ENCODE data around the gene MRPS27. TPM values are rescaled to one million over a fixed set of nuclear protein-coding genes. Genes with fewer than 3 reads are reported as not detected.

Gene MRPS27
- polyA plus RNA-seq, 1 donor from 2014 or later, result 35.5 TPM

DNA sequence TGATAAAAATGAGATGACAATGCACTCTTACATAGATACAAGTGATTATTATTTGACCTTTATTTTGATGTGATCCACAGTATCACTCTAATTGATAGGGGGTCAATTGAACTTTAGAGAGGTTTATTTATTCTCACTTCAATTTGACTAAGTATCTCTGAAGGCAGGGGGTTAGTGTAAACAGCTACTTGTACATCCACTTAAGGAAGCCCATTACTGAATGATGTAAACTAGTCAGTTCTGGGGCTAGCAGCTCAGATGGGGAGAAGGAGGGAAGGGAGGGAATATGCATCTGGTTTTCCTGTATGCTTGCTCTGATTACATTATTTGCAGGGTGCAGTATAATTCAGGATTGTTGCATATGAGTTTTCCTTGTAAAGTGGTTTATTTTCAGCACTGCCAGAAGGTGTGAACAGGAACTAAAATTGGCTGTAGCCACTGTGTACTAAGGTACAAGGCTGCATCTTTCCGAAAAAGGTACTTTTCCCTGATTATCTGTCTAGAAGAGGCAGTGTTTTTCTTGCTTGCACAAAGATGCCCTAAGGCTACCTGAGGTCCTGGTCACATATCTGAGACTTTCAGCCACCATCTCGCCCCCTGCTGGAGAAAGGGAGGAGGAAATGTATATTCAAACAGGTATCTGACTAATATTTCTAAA, 51.2 kb downstream of the MRPS27 start:
- peaks cover 5 to 7% (median 6%) of the 10 kb centered on the region in 3 donors for H3K4me1 Mint-ChIP-seq
- H3K9me3 Mint-ChIP-seq, result no peaks in the 10 kb centered on the region
- peak overlapping the region in 1 of 3 donors; percentile 50 for H3K27ac Mint-ChIP-seq
- H3K36me3 Mint-ChIP-seq, result peaks cover 5% of the 10 kb centered on the region
- H3K4me3 Mint-ChIP-seq, result no peak overlapping the region
- no peaks in the 10 kb centered on the region for H3K27me3 Mint-ChIP-seq

DNA sequence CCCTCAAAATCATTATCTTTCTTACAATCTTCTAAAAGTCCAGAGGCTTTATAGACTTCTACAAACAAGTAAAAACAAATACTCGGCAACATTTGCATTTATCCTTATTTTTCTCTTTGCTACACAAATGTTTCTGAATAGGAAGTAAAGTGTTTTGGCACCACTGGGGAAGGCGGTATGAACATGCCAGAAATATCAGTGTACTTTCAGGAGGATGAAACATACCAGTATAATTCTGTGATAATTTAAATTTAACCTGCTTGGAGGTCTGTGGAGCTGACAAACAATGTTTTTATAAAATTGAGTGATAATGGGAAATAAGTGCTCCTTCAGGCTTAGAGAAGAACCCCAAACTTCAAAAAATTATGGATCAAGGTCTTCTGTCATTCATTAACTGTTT, 51.8 kb downstream of the MRPS27 start:
- no peak overlapping the region for H3K27ac Mint-ChIP-seq
- no peak overlapping the region for H3K4me3 Mint-ChIP-seq
- peaks cover 5 to 7% (median 6%) of the 10 kb centered on the region in 3 donors for H3K4me1 Mint-ChIP-seq
- peaks cover 5% of the 10 kb centered on the region for H3K36me3 Mint-ChIP-seq
- H3K9me3 Mint-ChIP-seq, result no peaks in the 10 kb centered on the region
- no peaks in the 10 kb centered on the region for H3K27me3 Mint-ChIP-seq

DNA sequence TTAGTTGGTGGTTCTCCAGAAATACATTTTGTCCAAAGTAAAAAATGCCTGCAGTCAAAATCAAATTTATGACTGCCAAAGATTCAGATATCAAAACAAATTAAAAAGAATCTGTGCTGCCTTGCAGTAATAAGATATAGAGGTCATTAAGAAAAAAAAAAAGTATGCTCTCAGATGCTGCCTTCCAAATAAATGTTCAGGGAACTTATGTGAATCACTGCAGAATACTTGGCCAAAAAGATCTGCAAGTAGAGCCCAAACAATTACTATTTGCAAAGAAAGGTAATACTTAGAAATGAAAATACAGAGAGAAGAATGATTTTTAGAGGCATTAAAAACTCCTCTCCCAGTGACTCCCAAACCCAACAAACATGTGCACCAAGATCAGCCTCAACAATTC, 52.4 kb downstream of the MRPS27 start:
- Mint-ChIP-seq H3K4me3 (no peak overlapping the region), H3K27me3 (no peaks in the 10 kb centered on the region), H3K27ac (no peak overlapping the region), H3K4me1 (peaks cover 5 to 9% (median 6%) of the 10 kb centered on the region in 3 donors), H3K9me3 (no peaks in the 10 kb centered on the region), H3K36me3 (peaks cover 7% of the 10 kb centered on the region)

DNA sequence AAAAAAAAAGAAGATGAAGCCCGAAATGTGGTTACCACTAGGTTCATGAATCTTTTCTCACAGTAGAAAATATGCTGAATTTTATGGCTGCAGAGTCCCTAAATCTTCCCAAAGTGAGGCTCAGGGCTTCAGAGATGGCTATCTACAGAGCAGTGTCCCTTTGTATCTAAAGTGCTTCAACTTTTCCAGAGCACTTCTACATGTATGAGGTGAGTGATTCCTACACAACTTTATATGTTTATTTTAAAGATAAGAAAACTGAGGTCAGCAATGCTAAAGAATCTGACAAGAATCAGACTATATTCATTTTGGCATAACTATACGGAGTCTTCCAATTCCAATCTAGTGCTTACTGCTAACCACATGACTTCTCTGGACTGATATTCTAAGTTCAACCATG, 53.2 kb downstream of the MRPS27 start:
- H3K36me3 Mint-ChIP-seq, result peaks cover 7% of the 10 kb centered on the region
- no peak overlapping the region for H3K27ac Mint-ChIP-seq
- H3K27me3 Mint-ChIP-seq, result no peaks in the 10 kb centered on the region
- H3K4me3 Mint-ChIP-seq, result no peak overlapping the region
- H3K9me3 Mint-ChIP-seq, result no peaks in the 10 kb centered on the region
- H3K4me1 Mint-ChIP-seq, result peaks cover 6 to 10% (median 9%) of the 10 kb centered on the region in 3 donors

DNA sequence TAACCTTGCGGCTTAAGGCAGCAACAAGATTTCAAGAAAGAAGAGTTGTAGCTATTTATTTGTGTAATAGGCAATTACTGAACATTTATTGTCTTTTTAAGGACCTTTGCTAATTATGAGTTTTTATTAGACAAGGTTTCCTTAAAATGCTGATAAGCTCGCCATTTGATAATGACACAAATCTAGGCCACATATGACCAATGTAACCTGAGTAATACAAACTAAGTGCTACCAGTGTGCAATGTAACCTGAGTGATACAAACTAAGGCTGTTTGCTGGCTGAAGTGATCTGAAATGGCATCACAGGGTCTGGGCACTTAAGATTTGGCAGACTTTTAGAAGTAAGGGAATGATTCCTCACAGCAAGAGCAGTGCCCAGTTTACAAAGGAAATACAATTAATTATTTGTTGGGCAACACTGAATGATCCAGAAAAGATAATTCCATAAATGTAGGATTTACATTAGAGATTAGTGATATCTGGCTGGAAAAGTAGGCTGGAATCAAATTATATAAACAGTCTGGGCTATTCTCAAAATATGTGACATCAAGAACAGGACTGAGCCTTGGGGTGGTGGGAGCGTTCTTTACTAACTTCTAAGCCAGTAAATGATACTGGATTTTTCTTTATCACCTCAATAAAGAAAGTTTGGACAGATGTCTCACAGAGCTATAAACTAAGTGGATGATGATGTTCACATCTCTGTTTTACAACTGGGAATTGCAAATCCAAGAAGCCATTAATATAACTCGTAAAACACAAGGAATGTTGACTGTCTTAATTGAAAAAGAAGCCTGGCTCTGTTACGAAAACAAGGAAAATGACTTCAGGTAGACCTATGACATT, 54.8 kb downstream of the MRPS27 start:
- Mint-ChIP-seq H3K9me3 (no peaks in the 10 kb centered on the region), H3K27me3 (no peaks in the 10 kb centered on the region), H3K27ac (peak overlapping the region in 1 of 3 donors; percentile 25), H3K4me3 (no peak overlapping the region), H3K36me3 (peaks cover 3% of the 10 kb centered on the region), H3K4me1 (peaks cover 4 to 10% (median 4%) of the 10 kb centered on the region in 3 donors)

DNA sequence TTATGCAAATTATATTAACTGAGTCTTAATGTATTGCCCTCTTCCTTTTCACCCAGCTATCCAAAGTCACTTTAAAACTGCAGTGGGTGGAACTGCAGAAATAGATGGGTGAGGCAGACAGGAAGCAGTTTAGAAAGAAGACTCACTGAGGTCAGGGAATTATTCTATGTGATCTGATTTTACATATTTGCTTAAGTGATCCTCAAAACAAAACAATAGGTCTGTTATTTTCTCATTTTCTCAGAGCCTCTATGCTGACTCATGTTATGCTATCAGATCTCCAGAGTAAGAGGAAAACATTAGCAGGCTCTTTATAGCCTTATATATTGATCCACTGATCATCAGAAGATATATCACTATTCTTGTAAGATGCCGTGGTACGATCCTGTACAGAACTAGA, 63.5 kb downstream of the MRPS27 start:
- H3K27ac Mint-ChIP-seq, result no peak overlapping the region
- H3K27me3 Mint-ChIP-seq, result no peaks in the 10 kb centered on the region
- no peak overlapping the region for H3K4me3 Mint-ChIP-seq
- no peaks in the 10 kb centered on the region for H3K9me3 Mint-ChIP-seq
- peaks cover 6 to 15% (median 7%) of the 10 kb centered on the region in 3 donors for H3K4me1 Mint-ChIP-seq
- H3K36me3 Mint-ChIP-seq, result peaks cover 3% of the 10 kb centered on the region

DNA sequence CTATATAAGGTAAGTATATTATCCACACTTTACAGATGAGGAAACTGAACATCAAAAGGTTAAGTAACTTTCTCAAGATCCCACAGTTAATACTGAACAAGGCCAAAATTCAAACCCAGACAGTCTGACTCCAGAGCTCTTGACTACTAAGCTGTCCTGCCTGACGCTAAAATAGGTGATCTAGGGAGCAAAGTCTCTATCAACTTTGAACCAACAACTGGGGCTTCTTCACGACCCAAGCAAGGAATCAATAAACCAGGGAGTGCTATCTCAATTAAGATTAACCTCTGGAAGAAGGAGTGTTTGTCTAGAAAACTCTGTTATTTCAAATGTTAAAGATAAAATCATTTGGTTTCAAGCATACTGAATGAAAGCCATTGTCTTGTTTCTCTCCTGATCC, 64.4 kb downstream of the MRPS27 start:
- peaks cover 3% of the 10 kb centered on the region for H3K36me3 Mint-ChIP-seq
- H3K27me3 Mint-ChIP-seq, result no peaks in the 10 kb centered on the region
- H3K27ac Mint-ChIP-seq, result no peak overlapping the region
- no peaks in the 10 kb centered on the region for H3K9me3 Mint-ChIP-seq
- H3K4me3 Mint-ChIP-seq, result no peak overlapping the region
- peaks cover 6 to 15% (median 7%) of the 10 kb centered on the region in 3 donors for H3K4me1 Mint-ChIP-seq

DNA sequence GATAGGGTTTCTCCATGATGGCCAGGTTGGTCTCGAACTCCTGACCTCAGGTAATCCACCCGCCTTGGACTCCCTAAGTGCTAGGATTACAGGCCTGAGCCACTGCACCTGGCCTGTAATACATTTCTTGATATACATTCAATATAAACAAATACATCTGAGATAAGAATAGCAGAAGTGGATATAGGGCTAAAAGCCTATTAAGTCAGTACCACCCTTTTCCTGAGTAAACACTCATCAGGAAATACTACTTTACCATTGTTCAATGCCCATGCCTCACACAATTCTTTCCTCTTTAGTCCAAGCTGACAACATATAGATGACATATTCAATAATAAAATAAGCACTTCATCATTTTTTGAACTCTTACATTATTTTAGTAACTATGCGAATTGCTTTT, 64.8 kb downstream of the MRPS27 start:
- H3K4me1 Mint-ChIP-seq, result peaks cover 6 to 15% (median 7%) of the 10 kb centered on the region in 3 donors
- H3K27ac Mint-ChIP-seq, result no peak overlapping the region
- H3K9me3 Mint-ChIP-seq, result no peaks in the 10 kb centered on the region
- no peak overlapping the region for H3K4me3 Mint-ChIP-seq
- peaks cover 3% of the 10 kb centered on the region for H3K36me3 Mint-ChIP-seq
- no peaks in the 10 kb centered on the region for H3K27me3 Mint-ChIP-seq

DNA sequence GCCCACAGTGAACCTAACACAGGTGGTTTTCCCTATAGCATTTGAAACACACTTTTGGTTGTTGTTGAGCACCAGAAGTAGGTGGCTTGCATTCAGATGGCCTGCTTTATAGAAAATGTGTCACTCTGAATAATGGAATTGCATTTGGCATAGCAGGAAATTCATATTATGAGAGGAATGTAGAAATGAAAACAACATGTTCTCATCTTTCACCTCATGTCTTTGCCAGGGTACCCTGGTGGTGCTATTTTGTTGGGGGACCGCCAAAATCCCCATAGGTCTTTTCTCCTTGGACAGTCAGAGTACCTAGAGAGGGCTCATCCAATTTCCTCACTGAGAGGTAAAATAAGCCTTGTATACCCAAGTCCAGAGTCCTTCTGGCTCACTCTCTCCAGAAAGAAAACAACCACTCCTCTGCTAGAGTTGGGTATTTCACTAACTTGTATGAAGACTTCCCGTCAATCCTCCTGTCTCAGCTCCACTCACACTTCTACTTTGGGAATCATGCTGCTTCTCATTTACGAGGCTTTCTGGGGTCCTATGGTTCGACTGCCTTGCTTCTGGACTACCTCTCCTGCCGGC, 67.4 kb downstream of the MRPS27 start:
- H3K9me3 Mint-ChIP-seq, result no peaks in the 10 kb centered on the region
- H3K27me3 Mint-ChIP-seq, result no peaks in the 10 kb centered on the region
- H3K36me3 Mint-ChIP-seq, result peaks cover 4% of the 10 kb centered on the region
- H3K27ac Mint-ChIP-seq, result no peak overlapping the region
- H3K4me1 Mint-ChIP-seq, result peaks cover 6 to 15% (median 10%) of the 10 kb centered on the region in 3 donors
- H3K4me3 Mint-ChIP-seq, result no peak overlapping the region

DNA sequence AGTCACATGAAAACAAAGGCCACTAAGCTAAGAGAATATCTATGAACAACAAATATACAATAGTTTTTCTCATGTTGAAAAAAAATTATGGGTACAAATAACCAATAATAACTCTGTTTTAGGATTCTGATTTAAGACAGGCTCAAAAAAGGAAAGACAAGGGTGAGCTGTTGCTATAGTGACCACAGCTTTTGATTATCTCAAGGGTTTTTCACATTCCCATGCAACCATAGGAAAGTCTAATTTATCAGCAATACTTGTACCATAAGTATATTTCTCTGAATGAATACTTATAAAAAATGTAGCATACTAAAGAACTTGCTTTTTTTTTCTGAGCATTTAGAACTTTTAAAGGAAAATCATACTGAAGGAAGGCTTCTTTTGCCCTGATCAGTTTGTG, 68.0 kb downstream of the MRPS27 start:
- Mint-ChIP-seq H3K9me3 (no peaks in the 10 kb centered on the region), H3K27me3 (no peaks in the 10 kb centered on the region), H3K4me1 (peaks cover 6 to 15% (median 10%) of the 10 kb centered on the region in 3 donors), H3K27ac (no peak overlapping the region), H3K36me3 (peaks cover 2% of the 10 kb centered on the region), H3K4me3 (no peak overlapping the region)

DNA sequence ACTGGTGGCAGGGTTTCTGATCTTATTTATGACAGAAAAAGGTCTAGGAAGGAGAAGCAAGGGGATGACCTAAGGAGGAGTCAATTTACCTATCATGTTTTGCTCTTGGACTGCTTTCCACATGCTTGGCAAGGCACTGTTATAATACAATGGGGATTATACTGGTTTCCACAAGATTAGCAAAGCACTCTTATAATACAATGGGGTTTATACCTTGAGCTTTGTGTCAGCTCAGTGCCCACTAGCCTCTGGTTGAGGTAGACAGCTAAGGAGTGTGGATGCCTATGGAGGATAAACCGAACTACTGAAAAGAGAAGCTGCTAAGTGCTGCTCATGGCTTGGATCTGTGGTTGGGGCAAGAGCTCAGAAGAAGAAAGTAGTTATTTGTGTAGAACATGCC, 68.7 kb downstream of the MRPS27 start:
- Mint-ChIP-seq H3K4me3 (no peak overlapping the region), H3K4me1 (peaks cover 5 to 10% (median 7%) of the 10 kb centered on the region in 3 donors), H3K9me3 (no peaks in the 10 kb centered on the region), H3K27me3 (no peaks in the 10 kb centered on the region), H3K27ac (no peak overlapping the region), H3K36me3 (peaks cover 2% of the 10 kb centered on the region)

DNA sequence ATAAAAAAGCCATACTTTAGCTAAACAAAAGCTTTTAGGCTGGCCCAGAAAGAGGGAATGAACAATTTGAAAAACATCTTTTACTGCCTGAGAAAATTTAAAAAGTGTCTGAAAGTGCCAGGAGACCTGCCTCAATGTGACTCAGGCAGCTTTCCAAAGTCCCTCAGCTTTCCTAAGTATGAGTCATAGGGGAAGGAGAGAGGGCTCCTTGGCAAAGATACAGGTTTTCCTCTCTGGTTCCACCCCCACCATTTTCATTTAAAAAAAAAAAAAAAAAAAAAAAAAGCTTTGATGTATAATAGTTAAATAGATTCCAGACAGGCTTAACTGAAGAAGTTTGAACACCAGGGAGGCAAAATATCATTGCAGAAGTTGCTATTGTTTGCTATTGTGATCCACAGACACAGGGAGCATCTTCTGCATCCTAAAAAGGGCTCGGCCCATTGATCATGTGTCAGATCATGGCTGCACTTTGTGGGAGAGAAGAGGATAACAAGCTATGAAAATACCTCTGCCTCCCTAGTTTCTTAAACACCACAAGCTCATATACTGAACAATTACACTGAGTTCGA, 71.5 kb downstream of the MRPS27 start:
- Mint-ChIP-seq H3K27me3 (no peaks in the 10 kb centered on the region), H3K4me3 (no peak overlapping the region), H3K27ac (peak overlapping the region in 1 of 3 donors; percentile 33), H3K4me1 (peaks cover 0 to 8% (median 7%) of the 10 kb centered on the region in 3 donors), H3K36me3 (peaks cover 6% of the 10 kb centered on the region), H3K9me3 (no peaks in the 10 kb centered on the region)

DNA sequence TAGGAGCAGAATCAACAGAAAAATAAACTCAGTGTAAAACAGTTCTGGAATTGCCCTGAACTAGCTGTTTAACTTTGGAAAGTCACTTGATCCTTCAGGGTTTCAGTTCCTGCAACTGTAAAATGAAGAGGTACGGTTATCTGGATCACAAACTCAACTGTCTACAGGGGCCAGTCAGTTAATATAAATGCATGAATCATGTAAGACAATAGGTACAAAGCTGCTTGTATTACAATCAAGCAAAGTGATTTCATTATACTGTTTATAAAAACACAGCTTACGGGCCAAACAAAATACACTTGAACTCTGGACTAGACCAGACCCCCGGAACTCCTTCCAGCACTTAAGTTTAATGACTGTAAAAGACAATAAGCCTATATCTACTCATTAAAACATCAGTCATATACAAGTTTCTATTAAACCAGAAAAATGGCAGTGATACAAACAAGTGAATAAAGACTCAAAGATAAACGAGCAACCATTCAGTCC, 73.0 kb downstream of the MRPS27 start:
- peaks cover 6% of the 10 kb centered on the region for H3K36me3 Mint-ChIP-seq
- H3K4me3 Mint-ChIP-seq, result no peak overlapping the region
- H3K9me3 Mint-ChIP-seq, result no peaks in the 10 kb centered on the region
- H3K27me3 Mint-ChIP-seq, result no peaks in the 10 kb centered on the region
- peaks cover 0 to 5% (median 4%) of the 10 kb centered on the region in 3 donors for H3K4me1 Mint-ChIP-seq
- H3K27ac Mint-ChIP-seq, result no peak overlapping the region

DNA sequence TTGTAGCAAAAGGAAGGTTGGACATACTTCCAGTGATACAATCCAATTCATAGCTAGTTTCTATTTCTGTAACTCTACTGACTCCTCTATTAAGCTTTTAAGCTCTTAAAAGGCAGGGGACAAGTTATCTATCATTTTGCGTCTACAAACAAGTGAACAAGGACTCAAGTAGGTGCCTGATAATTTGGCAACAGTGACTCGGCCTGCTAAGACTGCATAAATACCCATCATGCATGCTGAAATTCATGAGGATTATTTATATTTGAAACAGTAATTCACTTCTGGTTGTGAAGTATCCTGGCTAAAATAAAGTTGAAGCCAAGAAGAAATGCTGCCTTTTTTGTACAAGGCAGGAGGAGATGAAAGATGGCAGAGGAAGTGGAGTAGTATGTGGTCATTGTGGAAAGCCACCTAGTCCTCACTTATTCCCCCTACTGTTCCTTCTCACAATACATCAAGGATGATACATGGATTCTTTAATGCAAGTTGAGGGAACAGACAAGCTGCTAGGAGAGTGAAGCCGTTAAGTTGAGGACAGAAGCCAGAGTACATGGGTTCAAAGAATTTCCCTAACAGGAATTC, 74.0 kb downstream of the MRPS27 start:
- no peak overlapping the region for H3K4me3 Mint-ChIP-seq
- peaks cover 0 to 7% (median 5%) of the 10 kb centered on the region in 3 donors for H3K4me1 Mint-ChIP-seq
- H3K27me3 Mint-ChIP-seq, result no peaks in the 10 kb centered on the region
- no peaks in the 10 kb centered on the region for H3K9me3 Mint-ChIP-seq
- H3K36me3 Mint-ChIP-seq, result peaks cover 6% of the 10 kb centered on the region
- no peak overlapping the region for H3K27ac Mint-ChIP-seq

DNA sequence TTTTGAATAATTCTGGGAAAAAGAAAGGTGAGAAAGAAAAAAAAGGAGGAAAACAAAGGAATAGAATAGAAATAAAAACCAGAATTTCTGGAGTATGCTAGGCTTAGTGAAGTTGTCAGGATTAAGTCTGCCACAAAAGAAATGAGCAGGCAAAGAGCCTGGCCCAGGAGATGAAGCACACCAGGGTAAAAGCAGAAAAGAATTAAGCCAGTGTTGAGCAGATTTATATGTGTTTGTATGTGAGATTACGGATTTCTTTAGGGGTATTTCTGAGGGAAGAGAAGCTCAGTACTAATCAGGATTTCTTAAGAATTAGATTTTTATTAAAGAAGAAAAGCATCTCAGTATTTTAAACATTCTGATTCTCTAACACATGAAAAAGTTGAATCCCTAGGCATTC, 74.5 kb downstream of the MRPS27 start:
- no peak overlapping the region for H3K4me3 Mint-ChIP-seq
- peaks cover 0 to 7% (median 5%) of the 10 kb centered on the region in 3 donors for H3K4me1 Mint-ChIP-seq
- H3K36me3 Mint-ChIP-seq, result peaks cover 6% of the 10 kb centered on the region
- no peaks in the 10 kb centered on the region for H3K27me3 Mint-ChIP-seq
- no peaks in the 10 kb centered on the region for H3K9me3 Mint-ChIP-seq
- H3K27ac Mint-ChIP-seq, result no peak overlapping the region
